Chondrocyte (in vitro differentiated cells): ENCODE data around the gene KIF2C. TPM values are rescaled to one million over a fixed set of nuclear protein-coding genes. Genes with fewer than 3 reads are reported as not detected.

Experiments
- DNase-seq: peaks from one replicate; pipeline ENCODE4 v3.0.0; 2021; ENCODE audit warnings: mixed read lengths, low spot score
- H3K27ac Mint-ChIP-seq: one replicate; pipeline ENCODE4 v1.8.0; 2021; ENCODE audit warnings: mild to moderate bottlenecking, moderate library complexity, mixed read lengths; ENCODE audit not compliant: unreplicated experiment
- H3K27me3 Mint-ChIP-seq: 2 replicates; pipeline ENCODE4 v1.8.0; 2021; ENCODE audit warnings: low read depth, mixed read lengths
- H3K36me3 Mint-ChIP-seq: 2 replicates; pipeline ENCODE4 v1.8.0; 2021; ENCODE audit warnings: low read depth, mixed read lengths
- H3K4me1 Mint-ChIP-seq: 2 replicates; pipeline ENCODE4 v1.8.0; 2021; ENCODE audit warnings: low read depth, mild to moderate bottlenecking, mixed read lengths
- H3K4me3 Mint-ChIP-seq: one replicate; pipeline ENCODE4 v1.8.0; 2021; ENCODE audit warnings: mild to moderate bottlenecking, moderate library complexity, mixed read lengths; ENCODE audit not compliant: unreplicated experiment
- H3K9me3 Mint-ChIP-seq: 2 replicates; pipeline ENCODE4 v1.8.0; 2021; ENCODE audit warnings: low read depth, mixed read lengths
- CTCF ChIP-seq: fragments of 200-600 bp; sonication (generic); IDR thresholded peaks from 2 replicates; pipeline ENCODE4 v1.5.0; 2021; ENCODE audit warnings: antibody characterized with exemption, mild to moderate bottlenecking, moderate library complexity
- total RNA-seq: library from RNA; stranded (reverse); gene quantifications from 3 replicates; pipeline ENCODE4 v1.2.1, GENCODE V29; 2021

The KIF2C gene
- total RNA-seq, 1 donor from 2014 or later, result 6.7 TPM

- no peak for TF ChIP-seq CTCF
- peaks cover 35% of the 10 kb centered on the region for H3K4me1 Mint-ChIP-seq
- no peak for DNase-seq
- no peaks in the 10 kb centered on the region for H3K27me3 Mint-ChIP-seq
- peaks cover 26% of the 10 kb centered on the region for H3K36me3 Mint-ChIP-seq
- peak overlapping the region; percentile 91 for H3K4me3 Mint-ChIP-seq
- no peaks in the 10 kb centered on the region for H3K9me3 Mint-ChIP-seq
- H3K27ac Mint-ChIP-seq, result peak overlapping the region; percentile 87
Observed at GRCh38 chr1:44776730-44777068, 37.1 kb downstream of the KIF2C start.

- peaks cover 35% of the 10 kb centered on the region for H3K4me1 Mint-ChIP-seq
- H3K4me3 Mint-ChIP-seq, result peak overlapping the region; percentile 91
- DNase-seq, result no peak
- TF ChIP-seq CTCF, result no peak
- peaks cover 26% of the 10 kb centered on the region for H3K36me3 Mint-ChIP-seq
- H3K27ac Mint-ChIP-seq, result peak overlapping the region; percentile 50
- no peaks in the 10 kb centered on the region for H3K27me3 Mint-ChIP-seq
- H3K9me3 Mint-ChIP-seq, result no peaks in the 10 kb centered on the region
Observed at GRCh38 chr1:44777547-44777946, 37.9 kb downstream of the KIF2C start.

DNA sequence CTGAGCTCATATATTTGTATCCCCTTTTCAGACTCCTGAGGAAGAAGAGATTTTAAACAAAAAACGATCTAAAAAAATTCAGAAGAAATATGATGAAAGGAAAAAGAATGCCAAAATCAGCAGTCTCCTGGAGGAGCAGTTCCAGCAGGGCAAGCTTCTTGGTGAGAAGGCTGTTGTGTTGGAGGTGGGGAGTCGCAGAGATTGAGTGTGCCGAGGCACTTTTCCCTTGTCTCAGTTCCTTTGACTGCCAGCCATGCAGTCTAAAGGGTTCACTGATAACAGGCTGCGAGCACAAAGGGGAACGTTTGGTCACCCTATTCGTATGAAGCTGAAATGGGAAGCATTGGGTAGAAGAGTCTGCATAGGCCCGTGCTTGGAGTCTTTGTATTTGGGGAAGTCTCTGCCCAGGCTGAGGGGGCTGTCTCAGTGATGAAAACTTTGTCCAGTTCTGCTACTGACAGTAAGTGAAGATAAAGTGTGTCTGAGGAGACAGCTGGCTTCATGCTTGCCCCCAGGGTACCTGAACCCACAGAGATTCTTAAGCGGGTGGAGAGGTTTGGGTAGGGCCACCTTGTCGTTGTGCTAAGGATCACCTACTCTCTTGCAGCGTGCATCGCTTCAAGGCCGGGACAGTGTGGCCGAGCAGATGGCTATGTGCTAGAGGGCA, 38.5 kb downstream of the KIF2C start:
- Mint-ChIP-seq H3K36me3 (peaks cover 26% of the 10 kb centered on the region), H3K4me3 (peak overlapping the region; percentile 91), H3K27ac (no peak overlapping the region), H3K9me3 (no peaks in the 10 kb centered on the region), H3K4me1 (peaks cover 35% of the 10 kb centered on the region), H3K27me3 (no peaks in the 10 kb centered on the region)
- DNase-seq, result no peak
- no peak for TF ChIP-seq CTCF

GRCh38 chr1:44778705-44779576, 39.3 kb downstream of the KIF2C start:
- TF ChIP-seq CTCF, result no peak
- H3K27me3 Mint-ChIP-seq, result no peaks in the 10 kb centered on the region
- peak overlapping the region; percentile 49 for H3K27ac Mint-ChIP-seq
- H3K4me3 Mint-ChIP-seq, result peak overlapping the region; percentile 27
- no peaks in the 10 kb centered on the region for H3K9me3 Mint-ChIP-seq
- peaks cover 42% of the 10 kb centered on the region for H3K4me1 Mint-ChIP-seq
- DNase-seq, result no peak
- peaks cover 26% of the 10 kb centered on the region for H3K36me3 Mint-ChIP-seq

DNA sequence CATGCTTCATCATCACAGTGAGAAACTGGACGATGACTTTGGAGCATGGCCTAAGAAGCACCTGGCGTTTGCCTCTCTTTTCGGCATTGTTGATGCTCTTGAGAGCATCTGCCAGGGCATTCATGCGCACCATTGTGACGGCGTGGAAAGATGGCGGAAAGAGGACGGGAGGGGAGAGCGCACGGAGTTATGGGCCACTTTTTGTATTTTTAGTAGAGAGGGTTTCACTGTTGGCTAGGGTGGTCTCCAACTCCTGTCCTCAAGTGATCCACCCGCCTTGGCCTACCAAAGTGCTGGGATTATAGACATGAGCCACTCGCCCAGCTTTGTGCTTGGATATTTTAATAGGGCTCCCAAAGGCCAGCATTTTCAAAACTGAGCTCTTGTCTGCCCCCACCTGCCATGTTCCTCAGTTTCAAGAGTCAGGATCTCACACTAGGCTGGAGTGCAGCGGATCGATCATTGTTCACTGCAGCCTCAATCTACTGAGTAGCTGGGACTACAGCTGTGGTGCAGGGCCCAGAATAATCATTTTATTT, 41.0 kb downstream of the KIF2C start:
- DNase-seq, result peak; percentile 28
- H3K27me3 Mint-ChIP-seq, result no peaks in the 10 kb centered on the region
- no peak overlapping the region for H3K4me3 Mint-ChIP-seq
- peaks cover 24% of the 10 kb centered on the region for H3K36me3 Mint-ChIP-seq
- H3K4me1 Mint-ChIP-seq, result peaks cover 42% of the 10 kb centered on the region
- H3K9me3 Mint-ChIP-seq, result no peaks in the 10 kb centered on the region
- TF ChIP-seq CTCF, result no peak
- no peak overlapping the region for H3K27ac Mint-ChIP-seq
